NCI-H2227 (cell line): ENCODE data around the gene GHRH.

Experiments used
- DNase-seq: peaks from one replicate; lab custom pipeline; 2025; ENCODE audit not compliant: unreplicated experiment; lab: John Stamatoyannopoulos, UW

Gene GHRH

GRCh38 chr20:37238935-37239451 lies 22.6 kb downstream of the GHRH start:
- no peak for DNase-seq

- DNase-seq, result no peak
These were observed 23.2 kb downstream of the GHRH start for GRCh38 chr20:37238426-37238825.

- no peak for DNase-seq
These were observed 24.0 kb downstream of the GHRH start for GRCh38 chr20:37237656-37238055.

- DNase-seq, result no peak
These were observed 25.2 kb downstream of the GHRH start for GRCh38 chr20:37236462-37236861.

- DNase-seq, result no peak
These were observed 26.5 kb downstream of the GHRH start for GRCh38 chr20:37235065-37235464.

GRCh38 chr20:37234254-37234581 lies 27.4 kb downstream of the GHRH start:
- DNase-seq, result peak; percentile 81

- DNase-seq, result no peak
These were observed 27.9 kb downstream of the GHRH start for GRCh38 chr20:37233548-37234253.

- DNase-seq, result peak; percentile 88
These were observed 29.5 kb downstream of the GHRH start for GRCh38 chr20:37231947-37232630.

- DNase-seq, result no peak
These were observed 31.4 kb downstream of the GHRH start for GRCh38 chr20:37230200-37230599.

GRCh38 chr20:37229357-37229756 lies 32.3 kb downstream of the GHRH start:
- DNase-seq, result peak; percentile 52

- DNase-seq, result no peak
These were observed 33.0 kb downstream of the GHRH start for GRCh38 chr20:37228656-37229055.

GRCh38 chr20:37228082-37228481 lies 33.5 kb downstream of the GHRH start:
- DNase-seq, result no peak

GRCh38 chr20:37226889-37227288 lies 34.7 kb downstream of the GHRH start:
- no peak for DNase-seq

GRCh38 chr20:37225146-37225545 lies 36.5 kb downstream of the GHRH start:
- DNase-seq, result no peak

- DNase-seq, result peak; percentile 52
These were observed 38.6 kb downstream of the GHRH start for GRCh38 chr20:37223053-37223452.

- no peak for DNase-seq
These were observed 39.5 kb downstream of the GHRH start for GRCh38 chr20:37222086-37222485.

GRCh38 chr20:37220731-37221130 lies 40.9 kb downstream of the GHRH start:
- DNase-seq, result peak; percentile 35

GRCh38 chr20:37219751-37220668 lies 41.6 kb downstream of the GHRH start:
- peak; percentile 80 for DNase-seq

GRCh38 chr20:37218976-37219375 lies 42.6 kb downstream of the GHRH start:
- DNase-seq, result no peak

GRCh38 chr20:37218441-37218840 lies 43.2 kb downstream of the GHRH start:
- DNase-seq, result no peak

GRCh38 chr20:37209661-37210314 lies 51.8 kb downstream of the GHRH start:
- no peak for DNase-seq
